Activated T-helper 17 cell treated with anti-CD3 and anti-CD28 coated beads, Interleukin-2, amount 50 U/mL, for 72 hours (primary cell): ENCODE results near the gene ADAM17. TPM values are rescaled to one million over a fixed set of nuclear protein-coding genes. Genes with fewer than 3 reads are reported as not detected.
"Not testable (repeated sequence)": the region's sequence is repeated elsewhere in the genome, so short reads cannot be mapped to it uniquely, and the experiment has no call there.

Experiments used
- ATAC-seq: fragments of 150-1000 bp; cut with Tn5 transposase; replicated peaks from 2 replicates; pipeline ENCODE4 v1.10.0; 2021; ENCODE audit warnings: mild to moderate bottlenecking, moderate library complexity
- H3K27ac Mint-ChIP-seq: one replicate; pipeline ENCODE4 v1.8.0; 2022; ENCODE audit warnings: mixed read lengths
- H3K27me3 Mint-ChIP-seq: one replicate; pipeline ENCODE4 v1.8.0; 2022; ENCODE audit warnings: mixed read lengths
- H3K36me3 Mint-ChIP-seq: one replicate; pipeline ENCODE4 v1.8.0; 2022; ENCODE audit warnings: low read depth, mild to moderate bottlenecking, mixed read lengths
- H3K4me1 Mint-ChIP-seq: one replicate; pipeline ENCODE4 v1.8.0; 2022; ENCODE audit warnings: mixed read lengths
- H3K4me3 Mint-ChIP-seq: one replicate; pipeline ENCODE4 v1.8.0; 2022; ENCODE audit warnings: mild to moderate bottlenecking, mixed read lengths
- H3K9me3 Mint-ChIP-seq: one replicate; pipeline ENCODE4 v1.8.0; 2022; ENCODE audit warnings: mixed read lengths
- total RNA-seq, 2 donors: library from RNA; stranded (reverse); gene quantifications; one replicate each; pipeline ENCODE4 v1.2.3, GENCODE V29; 2022

ADAM17 gene
- total RNA-seq, 2 donors from 2014 or later = 22.7 to 31.2 TPM

GRCh38 chr2:9519250-9519649, 36.4 kb downstream of the ADAM17 start:
- no peaks in the 10 kb centered on the region for H3K27me3 Mint-ChIP-seq
- H3K36me3 Mint-ChIP-seq = peaks cover 87% of the 10 kb centered on the region
- H3K9me3 Mint-ChIP-seq = no peaks in the 10 kb centered on the region
- H3K27ac Mint-ChIP-seq = peak overlapping the region; percentile 61
- peak; percentile 42 for ATAC-seq
- H3K4me3 Mint-ChIP-seq = no peak overlapping the region
- no peaks in the 10 kb centered on the region for H3K4me1 Mint-ChIP-seq

GRCh38 chr2:9518780-9519179, 36.9 kb downstream of the ADAM17 start:
- no peak overlapping the region for H3K4me3 Mint-ChIP-seq
- no peaks in the 10 kb centered on the region for H3K27me3 Mint-ChIP-seq
- H3K36me3 Mint-ChIP-seq = peaks cover 87% of the 10 kb centered on the region
- no peaks in the 10 kb centered on the region for H3K4me1 Mint-ChIP-seq
- H3K9me3 Mint-ChIP-seq = no peaks in the 10 kb centered on the region
- no peak for ATAC-seq
- peak overlapping the region; percentile 61 for H3K27ac Mint-ChIP-seq

DNA sequence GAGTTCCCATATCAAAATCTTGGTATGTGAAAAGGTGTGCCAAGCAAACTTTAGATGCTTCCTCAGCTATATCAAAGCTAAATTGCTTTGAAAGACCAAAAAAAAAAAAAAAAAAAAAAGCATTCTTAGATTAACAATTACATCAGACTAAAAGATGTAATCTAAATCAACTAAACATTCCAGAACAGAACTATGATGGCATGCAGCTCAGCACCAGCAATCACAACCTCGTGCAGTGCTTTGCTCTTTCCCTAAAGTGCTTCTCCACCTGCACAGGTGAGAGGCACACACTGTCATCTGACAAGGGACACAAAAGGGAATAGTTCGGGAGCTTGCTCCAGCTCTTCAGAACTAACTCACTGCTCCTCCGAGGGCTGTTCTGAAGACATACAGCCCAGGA, 37.5 kb downstream of the ADAM17 start:
- H3K27ac Mint-ChIP-seq = no peak overlapping the region
- H3K4me3 Mint-ChIP-seq = no peak overlapping the region
- peaks cover 87% of the 10 kb centered on the region for H3K36me3 Mint-ChIP-seq
- H3K4me1 Mint-ChIP-seq = no peaks in the 10 kb centered on the region
- H3K9me3 Mint-ChIP-seq = no peaks in the 10 kb centered on the region
- no peak for ATAC-seq
- H3K27me3 Mint-ChIP-seq = no peaks in the 10 kb centered on the region

DNA sequence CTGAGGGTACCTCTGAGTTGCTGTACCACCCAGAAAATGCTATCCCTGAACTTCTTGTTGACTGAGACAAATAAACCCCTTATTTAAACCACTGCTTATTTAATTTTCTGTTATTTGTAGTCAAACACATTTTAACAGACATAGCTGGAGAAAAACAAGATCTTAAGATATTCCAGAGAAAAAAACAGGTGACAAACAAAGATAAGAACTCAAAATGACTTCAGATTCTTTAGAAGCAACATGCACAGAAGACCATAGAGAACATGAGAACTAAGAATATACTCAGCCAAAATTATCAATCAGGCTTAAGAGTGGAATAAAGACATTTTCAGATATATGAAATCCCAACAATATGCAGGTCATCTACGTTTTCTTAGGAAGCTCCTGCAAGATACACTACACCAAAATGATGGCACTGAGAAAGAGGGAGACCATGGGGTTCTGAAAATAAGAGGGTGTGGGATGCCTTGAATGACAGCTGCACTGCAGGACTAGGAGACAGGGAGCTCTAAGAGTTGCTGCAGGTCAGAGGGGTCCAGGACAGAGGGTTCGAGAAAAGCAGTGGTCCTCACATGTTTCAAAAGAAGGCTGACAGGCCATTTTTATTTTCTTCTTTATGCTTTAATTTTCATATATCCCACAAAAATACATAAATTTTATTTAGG, 38.4 kb downstream of the ADAM17 start:
- H3K4me3 Mint-ChIP-seq = no peak overlapping the region
- H3K9me3 Mint-ChIP-seq = no peaks in the 10 kb centered on the region
- H3K27ac Mint-ChIP-seq = no peak overlapping the region
- no peaks in the 10 kb centered on the region for H3K4me1 Mint-ChIP-seq
- peaks cover 87% of the 10 kb centered on the region for H3K36me3 Mint-ChIP-seq
- no peak for ATAC-seq
- H3K27me3 Mint-ChIP-seq = no peaks in the 10 kb centered on the region

DNA sequence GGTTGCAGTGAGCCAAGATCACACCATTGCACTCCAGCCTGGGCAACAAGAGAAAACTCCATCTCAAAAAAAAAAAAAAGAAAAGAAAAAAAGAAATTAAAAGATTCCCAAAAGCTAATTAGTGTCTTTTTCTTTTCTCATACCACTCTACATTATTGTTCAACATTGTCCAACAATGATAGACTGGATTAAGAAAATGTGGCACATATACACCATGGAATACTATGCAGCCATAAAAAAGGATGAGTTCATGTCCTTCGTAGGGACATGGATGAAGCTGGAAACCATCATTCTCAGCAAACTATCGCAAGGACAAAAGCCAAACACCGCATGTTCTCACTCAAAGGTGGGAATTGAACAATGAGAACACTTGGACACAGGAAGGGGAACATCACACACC, 41.7 kb downstream of the ADAM17 start:
- not testable (repeated sequence) for H3K4me1 Mint-ChIP-seq, H3K27ac Mint-ChIP-seq, H3K4me3 Mint-ChIP-seq, H3K9me3 Mint-ChIP-seq, ATAC-seq, H3K27me3 Mint-ChIP-seq
- H3K36me3 Mint-ChIP-seq = peaks cover 83% of the 10 kb centered on the region

DNA sequence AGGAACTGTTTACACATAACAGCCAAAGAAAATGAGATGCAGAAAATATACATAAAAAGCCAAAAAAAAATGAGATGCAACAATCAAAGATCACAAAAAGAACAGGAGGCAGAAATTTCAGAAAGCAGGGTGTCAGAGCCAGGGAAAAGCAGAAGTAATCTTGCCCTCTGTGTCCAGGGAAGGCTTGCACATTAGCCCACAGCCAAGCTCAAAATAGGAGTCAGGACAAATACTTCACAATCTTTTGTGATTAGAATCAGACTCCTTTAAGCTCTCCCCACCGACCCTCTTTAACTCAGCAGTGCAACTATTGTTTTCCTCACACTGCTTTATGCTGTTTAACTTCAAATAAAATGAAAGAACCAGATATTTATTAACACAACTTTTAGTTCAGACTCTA, 46.7 kb downstream of the ADAM17 start:
- Mint-ChIP-seq H3K4me1 (peaks cover 7% of the 10 kb centered on the region), H3K36me3 (peaks cover 96% of the 10 kb centered on the region), H3K9me3 (no peaks in the 10 kb centered on the region), H3K27me3 (no peaks in the 10 kb centered on the region), H3K4me3 (no peak overlapping the region), H3K27ac (peak overlapping the region; percentile 73)
- ATAC-seq = no peak

DNA sequence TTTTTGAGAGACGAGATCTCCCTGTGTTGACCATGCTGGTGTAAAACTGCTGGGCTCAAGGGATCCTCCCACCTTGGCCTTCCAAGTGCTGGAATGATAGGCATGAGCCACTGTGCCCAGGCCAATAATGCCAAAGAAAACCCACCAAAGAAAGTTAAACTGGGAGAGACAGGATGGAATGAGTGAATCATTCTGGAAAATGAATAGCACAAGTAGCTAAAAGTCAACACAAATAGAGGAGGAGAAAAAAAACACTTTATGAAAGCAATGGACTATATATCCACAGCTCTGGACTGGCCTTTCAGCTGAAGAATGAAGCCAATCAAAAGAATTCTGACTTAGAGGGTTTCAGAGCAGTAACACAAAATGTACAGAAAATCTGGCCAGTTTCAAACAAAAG, 57.4 kb downstream of the ADAM17 start:
- Mint-ChIP-seq H3K36me3 (peaks cover 98% of the 10 kb centered on the region), H3K4me1 (peaks cover 28% of the 10 kb centered on the region), H3K9me3 (no peaks in the 10 kb centered on the region), H3K27me3 (no peaks in the 10 kb centered on the region), H3K4me3 (no peak overlapping the region), H3K27ac (no peak overlapping the region)
- no peak for ATAC-seq

DNA sequence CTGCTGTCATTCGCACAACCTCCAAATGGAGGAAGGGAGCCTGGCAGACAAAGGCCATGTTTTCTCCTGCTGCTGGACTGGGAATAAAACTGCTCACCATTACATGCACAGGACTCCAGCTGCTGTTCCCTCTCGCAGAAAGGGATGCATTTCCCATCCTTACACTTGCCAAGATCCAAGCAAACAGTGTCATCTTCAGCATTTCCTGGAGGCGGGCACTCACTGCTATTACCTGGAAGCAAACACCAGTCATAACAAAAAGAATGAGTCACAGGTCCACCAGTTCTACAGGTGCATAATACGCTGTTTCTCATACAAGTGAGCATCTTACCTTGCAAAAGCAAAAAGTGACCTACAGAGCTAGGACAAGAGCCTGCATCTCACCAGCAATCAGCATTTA, 58.6 kb downstream of the ADAM17 start:
- peak overlapping the region; percentile 9 for H3K27ac Mint-ChIP-seq
- peaks cover 31% of the 10 kb centered on the region for H3K4me1 Mint-ChIP-seq
- peaks cover 98% of the 10 kb centered on the region for H3K36me3 Mint-ChIP-seq
- H3K27me3 Mint-ChIP-seq = no peaks in the 10 kb centered on the region
- H3K9me3 Mint-ChIP-seq = no peaks in the 10 kb centered on the region
- peak; percentile 47 for ATAC-seq
- no peak overlapping the region for H3K4me3 Mint-ChIP-seq

GRCh38 chr2:9494081-9494480, 61.5 kb downstream of the ADAM17 start:
- no peaks in the 10 kb centered on the region for H3K27me3 Mint-ChIP-seq
- peak; percentile 56 for ATAC-seq
- peak overlapping the region; percentile 76 for H3K27ac Mint-ChIP-seq
- peak overlapping the region; percentile 35 for H3K4me3 Mint-ChIP-seq
- H3K36me3 Mint-ChIP-seq = peaks cover 98% of the 10 kb centered on the region
- H3K4me1 Mint-ChIP-seq = peaks cover 31% of the 10 kb centered on the region
- H3K9me3 Mint-ChIP-seq = no peaks in the 10 kb centered on the region

DNA sequence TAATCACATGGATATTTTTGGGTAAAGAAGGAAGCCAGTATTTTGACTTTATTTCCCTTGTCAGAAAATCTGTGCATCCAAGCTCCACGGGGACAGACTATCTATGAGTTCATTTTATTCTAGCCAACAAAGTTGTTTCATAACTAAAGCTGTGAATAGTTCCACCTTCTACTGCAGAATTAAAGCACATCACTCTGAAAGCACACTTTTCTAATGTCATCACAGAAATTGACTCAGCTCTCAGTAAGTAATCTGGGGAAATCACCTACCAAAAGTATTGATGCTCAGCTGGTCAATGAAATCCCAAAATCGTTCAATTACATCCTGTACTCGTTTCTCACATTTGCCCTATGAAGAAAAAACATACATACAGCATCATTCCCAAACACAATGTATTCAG, 62.2 kb downstream of the ADAM17 start:
- H3K36me3 Mint-ChIP-seq = peaks cover 98% of the 10 kb centered on the region
- peak overlapping the region; percentile 35 for H3K4me3 Mint-ChIP-seq
- peaks cover 36% of the 10 kb centered on the region for H3K4me1 Mint-ChIP-seq
- H3K27ac Mint-ChIP-seq = peak overlapping the region; percentile 76
- H3K9me3 Mint-ChIP-seq = no peaks in the 10 kb centered on the region
- no peaks in the 10 kb centered on the region for H3K27me3 Mint-ChIP-seq
- ATAC-seq = peak; percentile 71

DNA sequence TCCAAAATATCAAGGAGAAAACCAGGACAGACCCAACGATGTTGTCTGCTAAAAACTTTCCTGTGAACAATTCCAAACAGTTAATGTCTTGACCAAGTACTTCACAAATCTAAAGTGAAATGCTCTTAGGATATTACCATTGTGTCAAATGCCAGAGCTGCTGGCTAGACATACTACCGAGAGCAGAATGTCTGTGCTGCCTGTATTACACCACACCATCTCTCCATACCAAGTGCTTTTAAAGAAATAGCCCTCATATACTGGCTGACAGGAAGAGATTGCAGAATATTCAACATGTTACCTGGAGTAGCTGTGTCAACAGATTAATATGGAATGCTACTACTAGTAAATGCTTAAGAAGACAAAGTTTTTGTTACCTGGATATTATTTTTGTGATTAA, 62.7 kb downstream of the ADAM17 start:
- peaks cover 38% of the 10 kb centered on the region for H3K4me1 Mint-ChIP-seq
- no peaks in the 10 kb centered on the region for H3K9me3 Mint-ChIP-seq
- H3K36me3 Mint-ChIP-seq = peaks cover 98% of the 10 kb centered on the region
- no peak for ATAC-seq
- peak overlapping the region; percentile 76 for H3K27ac Mint-ChIP-seq
- no peaks in the 10 kb centered on the region for H3K27me3 Mint-ChIP-seq
- peak overlapping the region; percentile 35 for H3K4me3 Mint-ChIP-seq

GRCh38 chr2:9490789-9491188, 64.8 kb downstream of the ADAM17 start:
- Mint-ChIP-seq H3K4me3 (no peak overlapping the region), H3K27me3 (no peaks in the 10 kb centered on the region), H3K4me1 (peaks cover 28% of the 10 kb centered on the region), H3K36me3 (peaks cover 99% of the 10 kb centered on the region), H3K9me3 (no peaks in the 10 kb centered on the region), H3K27ac (no peak overlapping the region)
- ATAC-seq = no peak

DNA sequence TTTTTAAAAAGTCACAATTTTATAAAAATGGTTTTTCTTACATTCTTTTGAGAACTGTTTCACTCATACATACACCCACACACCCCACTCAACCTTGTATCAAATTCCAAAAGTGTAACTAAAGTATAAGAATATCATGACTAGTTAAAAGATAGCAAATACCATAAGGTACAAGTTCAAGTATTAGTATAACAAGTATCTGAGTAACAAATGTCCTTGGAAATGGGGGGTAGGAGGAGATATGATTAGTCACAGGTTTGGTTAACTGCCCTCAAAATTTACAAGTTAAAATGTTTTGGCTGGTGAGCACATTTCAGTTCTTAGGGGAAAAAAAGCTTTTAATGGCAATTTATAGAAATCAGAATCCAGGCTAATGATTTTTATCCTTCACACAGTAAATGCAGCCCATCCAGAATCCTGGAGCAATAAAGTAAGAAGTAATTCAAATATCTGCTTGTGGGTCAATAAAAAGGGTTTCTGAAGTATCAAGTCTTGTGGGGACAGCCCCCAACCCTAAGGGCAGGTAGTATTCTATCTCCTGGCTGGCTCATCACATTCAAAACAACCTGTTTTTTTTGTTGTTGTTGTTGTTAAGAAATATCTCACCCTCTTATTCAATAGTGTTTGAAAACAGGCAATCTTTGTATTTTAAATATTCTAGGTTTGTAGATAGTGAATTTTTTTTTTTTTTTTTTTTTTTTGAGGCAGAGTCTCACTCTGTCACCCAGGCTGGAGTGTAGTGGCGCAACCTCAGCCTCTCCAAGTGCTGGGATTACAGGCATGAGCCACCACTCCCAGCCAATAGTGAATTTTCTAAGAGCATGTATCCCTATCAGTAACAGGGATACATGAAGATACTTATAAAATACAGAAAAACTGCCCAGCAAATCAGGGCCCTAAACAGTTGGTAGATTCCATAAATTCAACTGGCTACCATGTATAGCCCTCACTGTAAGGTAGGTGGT, 66.8 kb downstream of the ADAM17 start:
- Mint-ChIP-seq H3K9me3 (no peaks in the 10 kb centered on the region), H3K4me3 (no peak overlapping the region), H3K27me3 (no peaks in the 10 kb centered on the region), H3K36me3 (peaks cover 100% of the 10 kb centered on the region), H3K4me1 (peaks cover 17% of the 10 kb centered on the region), H3K27ac (peak overlapping the region; percentile 87)
- peak; percentile 84 for ATAC-seq

DNA sequence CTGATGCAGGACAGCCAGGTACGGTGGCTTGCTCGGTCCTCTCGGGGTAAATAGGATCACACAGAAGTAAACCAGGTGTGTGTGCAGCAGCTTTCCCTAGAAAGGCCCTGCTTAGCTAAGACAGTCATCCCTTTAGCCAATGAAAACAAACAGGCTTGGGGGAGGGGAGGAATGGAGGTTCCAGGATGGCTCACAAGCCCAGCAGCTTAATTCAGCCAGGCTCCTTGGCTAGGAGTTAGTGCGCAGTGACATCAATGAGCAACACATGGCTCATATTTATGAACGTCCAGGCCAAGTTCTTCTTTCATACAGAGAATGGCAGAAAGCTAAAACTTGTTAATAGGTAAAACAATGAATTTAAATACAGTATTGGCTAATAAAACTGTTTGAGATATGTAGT, 71.1 kb downstream of the ADAM17 start:
- Mint-ChIP-seq H3K4me3 (no peak overlapping the region), H3K9me3 (no peaks in the 10 kb centered on the region), H3K27ac (peak overlapping the region; percentile 41), H3K36me3 (peaks cover 99% of the 10 kb centered on the region), H3K4me1 (peaks cover 7% of the 10 kb centered on the region), H3K27me3 (no peaks in the 10 kb centered on the region)
- no peak for ATAC-seq

DNA sequence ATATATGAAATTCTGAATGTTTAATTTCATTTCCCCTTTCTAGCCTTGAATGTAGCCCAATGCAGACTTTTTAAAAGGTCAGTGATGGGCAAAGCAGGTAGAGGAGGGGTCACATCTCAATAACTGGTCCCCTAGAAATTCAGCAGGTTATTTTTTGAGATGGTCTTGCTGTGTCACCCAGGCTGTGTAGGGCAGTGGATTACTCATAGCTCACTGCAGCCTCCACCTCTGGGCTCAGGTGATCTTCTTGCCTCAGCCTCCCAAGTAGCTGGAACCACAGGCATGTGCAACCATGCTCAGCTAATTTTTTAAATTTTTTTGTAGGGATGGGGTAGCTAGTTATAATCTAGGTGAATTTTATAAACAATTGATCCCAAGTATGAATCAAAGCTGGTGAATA, 72.5 kb downstream of the ADAM17 start:
- H3K27ac Mint-ChIP-seq = peak overlapping the region; percentile 61
- H3K9me3 Mint-ChIP-seq = no peaks in the 10 kb centered on the region
- no peaks in the 10 kb centered on the region for H3K27me3 Mint-ChIP-seq
- peaks cover 99% of the 10 kb centered on the region for H3K36me3 Mint-ChIP-seq
- H3K4me1 Mint-ChIP-seq = peaks cover 7% of the 10 kb centered on the region
- H3K4me3 Mint-ChIP-seq = no peak overlapping the region
- ATAC-seq = no peak
